ENCODE data around the gene PRXL2C.
"Not testable (repeated sequence)": the region's sequence is repeated elsewhere in the genome, so short reads cannot be mapped to it uniquely, and the experiment has no call there.

PRXL2C gene, protein sequence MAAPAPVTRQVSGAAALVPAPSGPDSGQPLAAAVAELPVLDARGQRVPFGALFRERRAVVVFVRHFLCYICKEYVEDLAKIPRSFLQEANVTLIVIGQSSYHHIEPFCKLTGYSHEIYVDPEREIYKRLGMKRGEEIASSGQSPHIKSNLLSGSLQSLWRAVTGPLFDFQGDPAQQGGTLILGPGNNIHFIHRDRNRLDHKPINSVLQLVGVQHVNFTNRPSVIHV

GRCh38 chr9:96655198-96655851 lies at the start of gene PRXL2C:
TSS of gene PRXL2C (minus strand) at chr9:96655317. CDS start at chr9:96655281, 36 bp downstream.
- no peaks in the 10 kb centered on the region for H3K36me3 Mint-ChIP-seq (ENCODE audit: low read depth)
- peak within 1 kb of the TSS; percentile 87 for H3K4me3 Mint-ChIP-seq
- peak within 1 kb of the TSS; percentile 92 for H3K27ac Mint-ChIP-seq
- peaks cover 19% of the 10 kb centered on the region for H3K4me1 Mint-ChIP-seq (ENCODE audit: low read depth)
- no peaks in the 10 kb centered on the region for H3K9me3 Mint-ChIP-seq
- H3K27me3 Mint-ChIP-seq, result no peaks in the 10 kb centered on the region

DNA sequence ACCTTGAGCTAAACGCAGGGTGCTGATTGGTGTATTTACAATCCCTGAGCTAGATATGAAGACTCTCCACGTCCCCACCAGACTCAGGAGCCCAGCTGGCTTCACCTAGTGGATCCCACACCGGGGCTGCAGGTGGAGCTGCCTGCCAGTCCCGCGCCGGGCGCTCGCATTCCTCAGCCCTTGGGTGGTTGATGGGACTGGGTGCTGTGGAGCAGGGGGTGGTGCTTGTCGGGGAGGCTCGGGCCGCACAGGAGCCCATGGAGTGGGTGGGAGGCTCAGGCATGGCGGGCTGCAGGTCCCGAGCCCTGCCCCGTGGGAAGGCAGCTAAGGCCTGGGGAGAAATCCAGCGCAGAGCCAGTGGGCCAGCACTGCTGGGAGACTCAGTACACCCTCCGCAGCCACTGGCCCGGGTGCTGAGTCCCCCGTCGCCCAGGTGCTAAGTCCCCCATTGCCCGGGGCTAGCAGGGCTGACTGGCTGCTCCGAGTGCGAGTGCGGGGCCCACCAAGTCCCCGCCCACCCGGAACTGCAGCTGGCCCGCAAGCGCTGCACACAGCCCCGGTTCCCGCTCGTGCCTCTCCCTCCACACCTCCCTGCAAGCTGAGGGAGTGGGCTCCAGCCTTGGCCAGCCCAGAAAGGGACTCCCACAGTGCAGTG lies 45.7 kb upstream of the PRXL2C start:
- H3K27ac Mint-ChIP-seq; H3K27me3 Mint-ChIP-seq; H3K4me3 Mint-ChIP-seq; H3K36me3 Mint-ChIP-seq (ENCODE audit: low read depth); H3K4me1 Mint-ChIP-seq (ENCODE audit: low read depth): not testable (repeated sequence)
- peaks cover 50% of the 10 kb centered on the region for H3K9me3 Mint-ChIP-seq

DNA sequence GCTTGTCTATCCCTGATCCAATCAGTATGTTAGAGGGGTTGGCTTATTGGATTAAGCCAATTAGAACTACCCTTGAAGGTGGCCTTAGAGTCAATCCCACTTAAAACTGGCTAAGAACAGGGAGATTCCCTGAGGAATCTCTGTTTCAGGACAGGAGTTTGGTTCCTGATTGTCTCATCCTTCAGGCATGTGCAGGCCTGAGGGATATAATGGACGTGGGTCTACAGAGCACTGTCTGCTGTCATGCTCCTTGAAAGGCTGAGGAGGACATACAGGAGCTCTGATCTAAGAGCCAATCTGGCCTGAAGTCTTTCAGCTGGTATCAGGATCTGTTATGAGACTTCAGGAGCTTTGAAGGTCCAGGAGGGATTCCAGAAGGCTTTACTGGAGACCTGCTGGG lies 36.2 kb upstream of the PRXL2C start:
- H3K4me3 Mint-ChIP-seq, result no peak overlapping the region

GRCh38 chr9:96688745-96689464 lies 33.8 kb upstream of the PRXL2C start:
- peaks cover 4% of the 10 kb centered on the region for H3K27me3 Mint-ChIP-seq
- peaks cover 4% of the 10 kb centered on the region for H3K4me1 Mint-ChIP-seq (ENCODE audit: low read depth)
- H3K9me3 Mint-ChIP-seq, result peaks cover 16% of the 10 kb centered on the region
- H3K4me3 Mint-ChIP-seq, result no peak overlapping the region
- no peak overlapping the region for H3K27ac Mint-ChIP-seq
- no peaks in the 10 kb centered on the region for H3K36me3 Mint-ChIP-seq (ENCODE audit: low read depth)

More for the DNA sequence above, 36.2 kb upstream of the PRXL2C start:
- H3K27ac Mint-ChIP-seq, result no peak overlapping the region
- H3K9me3 Mint-ChIP-seq, result peaks cover 20% of the 10 kb centered on the region
- peaks cover 4% of the 10 kb centered on the region for H3K27me3 Mint-ChIP-seq
- peaks cover 4% of the 10 kb centered on the region for H3K4me1 Mint-ChIP-seq (ENCODE audit: low read depth)
- H3K36me3 Mint-ChIP-seq (ENCODE audit: low read depth), result no peaks in the 10 kb centered on the region

DNA sequence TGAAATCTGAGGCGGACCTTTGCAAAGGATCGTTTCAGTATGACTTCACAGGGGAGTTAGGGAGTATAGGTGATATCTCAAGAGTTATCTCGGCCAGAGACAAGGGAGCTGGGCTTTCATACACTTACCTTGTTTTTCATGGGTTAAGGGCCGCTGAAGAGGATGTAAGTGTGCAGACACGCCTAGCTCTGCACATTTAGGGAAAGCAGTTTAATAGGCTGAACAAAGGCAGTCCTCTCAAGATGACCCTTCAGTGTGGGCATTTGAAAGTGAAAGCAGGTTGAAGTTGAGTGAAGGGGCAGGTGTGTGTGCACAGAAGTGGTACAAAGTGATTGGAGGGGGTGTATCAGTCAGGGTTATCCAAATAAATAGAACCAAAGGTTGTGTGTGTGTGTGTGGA lies 33.1 kb upstream of the PRXL2C start:
- Mint-ChIP-seq H3K9me3 (peaks cover 16% of the 10 kb centered on the region), H3K27me3 (peaks cover 4% of the 10 kb centered on the region), H3K4me1 (ENCODE audit: low read depth) (peaks cover 4% of the 10 kb centered on the region), H3K27ac (no peak overlapping the region), H3K36me3 (ENCODE audit: low read depth) (no peaks in the 10 kb centered on the region), H3K4me3 (no peak overlapping the region)

GRCh38 chr9:96686638-96687335 lies 31.7 kb upstream of the PRXL2C start:
- H3K4me1 Mint-ChIP-seq (ENCODE audit: low read depth), result peaks cover 4% of the 10 kb centered on the region
- peak overlapping the region; percentile 83 for H3K4me3 Mint-ChIP-seq
- no peaks in the 10 kb centered on the region for H3K36me3 Mint-ChIP-seq (ENCODE audit: low read depth)
- peak overlapping the region; percentile 17 for H3K27ac Mint-ChIP-seq
- peaks cover 12% of the 10 kb centered on the region for H3K9me3 Mint-ChIP-seq
- H3K27me3 Mint-ChIP-seq, result peaks cover 4% of the 10 kb centered on the region

GRCh38 chr9:96680812-96681499 lies 25.8 kb upstream of the PRXL2C start:
- H3K27me3 Mint-ChIP-seq, result no peaks in the 10 kb centered on the region
- H3K4me1 Mint-ChIP-seq (ENCODE audit: low read depth), result no peaks in the 10 kb centered on the region
- H3K27ac Mint-ChIP-seq, result no peak overlapping the region
- no peak overlapping the region for H3K4me3 Mint-ChIP-seq
- H3K36me3 Mint-ChIP-seq (ENCODE audit: low read depth), result no peaks in the 10 kb centered on the region
- no peaks in the 10 kb centered on the region for H3K9me3 Mint-ChIP-seq

- Mint-ChIP-seq H3K4me1 (ENCODE audit: low read depth) (no peaks in the 10 kb centered on the region), H3K4me3 (no peak overlapping the region), H3K27ac (no peak overlapping the region), H3K9me3 (no peaks in the 10 kb centered on the region), H3K36me3 (ENCODE audit: low read depth) (no peaks in the 10 kb centered on the region), H3K27me3 (no peaks in the 10 kb centered on the region)
Measured at GRCh38 chr9:96674906-96675538, 19.9 kb upstream of the PRXL2C start.

GRCh38 chr9:96673786-96674185 lies 18.7 kb upstream of the PRXL2C start:
- not testable (repeated sequence) for H3K36me3 Mint-ChIP-seq (ENCODE audit: low read depth); H3K4me1 Mint-ChIP-seq (ENCODE audit: low read depth); H3K9me3 Mint-ChIP-seq; H3K27ac Mint-ChIP-seq; H3K4me3 Mint-ChIP-seq; H3K27me3 Mint-ChIP-seq

DNA sequence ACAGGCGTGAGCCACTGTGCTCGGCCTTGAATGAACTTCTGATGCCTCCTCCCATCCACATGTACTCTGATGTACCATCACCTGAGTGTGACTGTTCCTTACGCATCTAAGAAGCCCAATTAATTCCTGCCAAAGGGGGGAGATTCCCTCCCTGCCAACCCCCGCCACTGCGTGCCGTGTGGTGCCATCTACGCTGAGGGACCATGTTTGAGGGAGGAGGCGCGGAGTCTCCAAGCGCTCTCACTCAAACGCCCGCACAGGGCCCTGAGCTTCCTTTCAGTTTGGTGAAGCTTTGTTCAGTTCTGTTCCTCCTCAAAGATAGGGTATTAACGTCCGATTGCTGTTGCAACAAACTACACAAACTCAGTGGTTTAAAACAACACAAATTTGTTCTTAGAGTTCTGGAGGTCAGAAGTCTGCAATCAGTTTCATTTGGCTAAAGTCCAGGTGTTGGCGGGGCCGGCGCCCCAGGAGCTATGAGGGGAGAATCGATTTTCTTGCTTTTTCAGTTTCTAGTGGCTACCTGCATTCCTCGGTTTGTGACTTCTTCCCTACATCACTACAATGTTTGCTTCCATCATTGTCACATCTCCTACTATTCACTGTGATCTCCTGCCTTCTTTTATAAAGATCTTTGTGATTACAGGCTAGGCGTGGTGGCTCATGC lies 13.9 kb upstream of the PRXL2C start:
- H3K4me3 Mint-ChIP-seq, result no peak overlapping the region
- no peaks in the 10 kb centered on the region for H3K36me3 Mint-ChIP-seq (ENCODE audit: low read depth)
- no peaks in the 10 kb centered on the region for H3K27me3 Mint-ChIP-seq
- H3K27ac Mint-ChIP-seq, result no peak overlapping the region
- no peaks in the 10 kb centered on the region for H3K9me3 Mint-ChIP-seq
- no peaks in the 10 kb centered on the region for H3K4me1 Mint-ChIP-seq (ENCODE audit: low read depth)

DNA sequence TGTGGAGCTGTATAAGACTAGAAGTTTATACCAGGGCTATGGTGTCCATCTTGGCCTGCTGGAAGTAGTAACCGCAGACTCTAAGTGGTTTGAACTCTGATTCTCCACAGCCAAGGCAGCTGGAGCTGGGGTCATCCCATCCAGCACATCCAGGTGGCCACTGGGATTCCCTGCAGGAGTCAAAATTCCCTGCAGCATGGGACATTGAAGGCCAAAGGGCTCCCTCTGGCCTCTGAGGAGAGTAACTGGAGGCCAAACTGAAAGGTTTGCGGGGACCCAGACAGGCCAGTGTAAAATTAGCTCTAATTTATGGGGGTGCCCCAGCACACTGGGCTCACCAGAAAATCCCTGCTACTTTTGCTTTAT lies 12.2 kb upstream of the PRXL2C start:
- no peaks in the 10 kb centered on the region for H3K9me3 Mint-ChIP-seq
- H3K27me3 Mint-ChIP-seq, result peaks cover 6% of the 10 kb centered on the region
- H3K36me3 Mint-ChIP-seq (ENCODE audit: low read depth), result no peaks in the 10 kb centered on the region
- no peak overlapping the region for H3K27ac Mint-ChIP-seq
- H3K4me1 Mint-ChIP-seq (ENCODE audit: low read depth), result no peaks in the 10 kb centered on the region
- H3K4me3 Mint-ChIP-seq, result no peak overlapping the region

- not testable (repeated sequence) for H3K4me1 Mint-ChIP-seq (ENCODE audit: low read depth); H3K36me3 Mint-ChIP-seq (ENCODE audit: low read depth); H3K4me3 Mint-ChIP-seq; H3K27me3 Mint-ChIP-seq; H3K27ac Mint-ChIP-seq; H3K9me3 Mint-ChIP-seq
Measured at GRCh38 chr9:96666653-96667362, 11.7 kb upstream of the PRXL2C start.

DNA sequence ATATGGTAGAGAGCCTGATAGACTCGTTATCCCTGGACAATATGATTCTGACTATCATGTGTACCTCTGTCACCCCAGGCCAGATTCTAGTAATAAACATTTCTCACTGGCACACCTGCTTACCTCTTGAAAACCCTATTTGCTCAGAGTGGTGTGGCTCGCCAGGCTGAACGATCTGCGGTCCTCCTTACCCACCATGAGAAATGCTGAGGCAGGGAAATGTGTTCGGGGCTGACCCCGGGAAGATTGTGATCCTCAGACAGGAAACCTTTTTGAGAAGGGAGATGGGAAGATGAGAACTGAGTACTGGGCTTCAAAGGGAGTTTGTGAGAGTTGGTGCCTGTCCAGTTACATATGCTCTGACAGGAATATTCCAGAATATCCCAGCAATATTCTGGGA lies 10.7 kb upstream of the PRXL2C start:
- Mint-ChIP-seq H3K27ac (no peak overlapping the region), H3K4me3 (no peak overlapping the region), H3K9me3 (no peaks in the 10 kb centered on the region), H3K4me1 (ENCODE audit: low read depth) (no peaks in the 10 kb centered on the region), H3K27me3 (peaks cover 9% of the 10 kb centered on the region), H3K36me3 (ENCODE audit: low read depth) (no peaks in the 10 kb centered on the region)
